Measurements from ENCODE around the gene RAD51B. TPM values are rescaled to one million over a fixed set of nuclear protein-coding genes. Genes with fewer than 3 reads are reported as not detected.

The RAD51B gene
- total RNA-seq, 1 experiment from 2014 or later: 16.7 TPM

DNA sequence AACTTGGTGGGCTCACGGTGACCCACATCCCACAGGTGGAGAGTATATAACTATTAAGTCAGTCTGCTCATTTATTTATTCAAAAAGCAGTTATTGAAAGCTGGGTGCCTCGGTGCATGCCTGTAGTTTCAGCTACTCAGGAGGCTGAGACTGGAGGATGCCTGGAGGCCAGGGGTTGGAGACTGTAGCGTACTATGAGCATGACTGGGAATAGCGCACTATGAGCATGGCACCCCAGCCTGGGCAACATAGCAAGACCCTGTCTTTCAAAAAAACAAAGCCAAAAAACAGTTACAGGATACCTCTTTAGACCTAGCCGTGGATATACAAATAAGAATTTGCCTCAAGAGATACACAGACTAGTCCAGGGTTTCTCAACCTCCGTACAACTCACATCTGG is 833.5 kb downstream of the RAD51B start:
- H3K27ac Mint-ChIP-seq: no peak overlapping the region
- Histone ChIP-seq H2BK120ac (ENCODE audit: low read depth, low read length, poor library complexity, severe bottlenecking) (no peak overlapping the region), H3K23ac (ENCODE audit: insufficient read length, low read depth, low read length) (no peak overlapping the region), H2BK20ac (ENCODE audit: low read depth, low read length, poor library complexity, severe bottlenecking) (no peak overlapping the region), H3T11ph (ENCODE audit: low read length) (no peak overlapping the region), H4K5ac (ENCODE audit: insufficient read length, low read depth, low read length) (no peak overlapping the region), H3K79me1 (ENCODE audit: insufficient read depth, low read depth, low read length, poor library complexity, severe bottlenecking) (no peaks in the 10 kb centered on the region), H2AFZ (ENCODE audit: low read length) (no peak overlapping the region), H4K20me1 (ENCODE audit: control insufficient read depth, insufficient read depth, insufficient read length) (no peaks in the 10 kb centered on the region), H3K56ac (ENCODE audit: insufficient read length, low read depth, low read length) (no peak overlapping the region), H3K27ac (ENCODE audit: insufficient read length, low read depth, low read length) (no peak overlapping the region), H2BK5ac (ENCODE audit: insufficient read length, low read length) (no peak overlapping the region), H3K4me2 (ENCODE audit: insufficient read depth, insufficient read length, low read length) (no peak overlapping the region), H3K9ac (ENCODE audit: extremely low read depth, insufficient read length, low read length) (no peak overlapping the region), H3K4me1 (ENCODE audit: insufficient read depth, low read length) (no peaks in the 10 kb centered on the region), H4K91ac (ENCODE audit: insufficient read length, low read depth, low read length) (no peak overlapping the region), H3K4ac (ENCODE audit: low read depth, low read length) (no peak overlapping the region), H3K9me3 (ENCODE audit: control insufficient read depth, low read depth, low read length) (no peaks in the 10 kb centered on the region), H3K27me3 (ENCODE audit: insufficient read depth, low read length) (no peaks in the 10 kb centered on the region), H3K79me2 (ENCODE audit: insufficient read depth, low read length) (no peaks in the 10 kb centered on the region), H3K14ac (ENCODE audit: insufficient read depth, low read length) (no peak overlapping the region), H3K18ac (ENCODE audit: insufficient read length, low read depth, low read length) (no peak overlapping the region), H2BK12ac (ENCODE audit: insufficient read length, low read depth, low read length) (no peak overlapping the region), H2BK15ac (ENCODE audit: low read depth, low read length) (no peak overlapping the region), H3K23me2 (ENCODE audit: insufficient read length, low read depth, low read length, poor library complexity, severe bottlenecking) (no peaks in the 10 kb centered on the region), H4K8ac (replicated peaks; ENCODE audit: insufficient read length, low read depth, low read length) (no peak overlapping the region), H2AK5ac (ENCODE audit: insufficient read length, low read length) (no peak overlapping the region)
- WGBS (ENCODE audit: extremely low coverage, insufficient read length, low lambda C conversion rate): no CpG with 5 or more reads among the region's 6 CpGs
- no peaks in the 10 kb centered on the region for H3K36me3 Mint-ChIP-seq (ENCODE audit: insufficient read depth in 1 of 3, low read depth in 3 of 3)
- H3K4me3 Mint-ChIP-seq: no peak overlapping the region
- no peaks in the 10 kb centered on the region for H3K9me3 Mint-ChIP-seq
- TF ChIP-seq, protein P1, sequence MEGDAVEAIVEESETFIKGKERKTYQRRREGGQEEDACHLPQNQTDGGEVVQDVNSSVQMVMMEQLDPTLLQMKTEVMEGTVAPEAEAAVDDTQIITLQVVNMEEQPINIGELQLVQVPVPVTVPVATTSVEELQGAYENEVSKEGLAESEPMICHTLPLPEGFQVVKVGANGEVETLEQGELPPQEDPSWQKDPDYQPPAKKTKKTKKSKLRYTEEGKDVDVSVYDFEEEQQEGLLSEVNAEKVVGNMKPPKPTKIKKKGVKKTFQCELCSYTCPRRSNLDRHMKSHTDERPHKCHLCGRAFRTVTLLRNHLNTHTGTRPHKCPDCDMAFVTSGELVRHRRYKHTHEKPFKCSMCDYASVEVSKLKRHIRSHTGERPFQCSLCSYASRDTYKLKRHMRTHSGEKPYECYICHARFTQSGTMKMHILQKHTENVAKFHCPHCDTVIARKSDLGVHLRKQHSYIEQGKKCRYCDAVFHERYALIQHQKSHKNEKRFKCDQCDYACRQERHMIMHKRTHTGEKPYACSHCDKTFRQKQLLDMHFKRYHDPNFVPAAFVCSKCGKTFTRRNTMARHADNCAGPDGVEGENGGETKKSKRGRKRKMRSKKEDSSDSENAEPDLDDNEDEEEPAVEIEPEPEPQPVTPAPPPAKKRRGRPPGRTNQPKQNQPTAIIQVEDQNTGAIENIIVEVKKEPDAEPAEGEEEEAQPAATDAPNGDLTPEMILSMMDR (conservative IDR thresholded peaks at IDR 0.05): no peak
- DNase-seq: peak; percentile 3
- peaks cover 3% of the 10 kb centered on the region for H3K27me3 Mint-ChIP-seq (ENCODE audit: low read depth)
- peaks cover 10 to 19% of the 10 kb centered on the region in 2 experiments for H3K4me1 Mint-ChIP-seq
